Liver (tissue), 9 donors: ENCODE data around the gene TEK. TPM values are rescaled to one million over a fixed set of nuclear protein-coding genes. Genes with fewer than 3 reads are reported as not detected.

Experiments used
- DNase-seq: peaks from one replicate; pipeline ENCODE4 v3.0.0-alpha.2; 2017; ENCODE audit warnings: low spot score
- H3K27ac ChIP-seq, 2 donors: one replicate each; pipeline ENCODE4 v1.7.0; 2013; ENCODE audit warnings: inconsistent platforms in 2 of 2, low read length in 2 of 2, control low read depth in 1 of 2, low read depth in 1 of 2, mild to moderate bottlenecking in 1 of 2
- H3K27me3 ChIP-seq, 4 donors: one replicate each; pipeline versions ENCODE4 v1.6.1 to v1.7.0; 2013; ENCODE audit warnings: low read length in 3 of 4, inconsistent platforms in 1 of 4, mild to moderate bottlenecking in 1 of 4, moderate library complexity in 1 of 4; ENCODE audit not compliant: control insufficient read depth in 4 of 4, insufficient read depth in 4 of 4
- H3K36me3 ChIP-seq, 4 donors: one replicate each; pipeline versions ENCODE4 v1.6.1 to v1.7.0; 2013; ENCODE audit warnings: low read length in 3 of 4, mild to moderate bottlenecking in 3 of 4, low read depth in 1 of 4, moderate library complexity in 1 of 4; ENCODE audit not compliant: control insufficient read depth in 4 of 4, insufficient read depth in 3 of 4
- H3K4me1 ChIP-seq, 4 donors: one replicate each; pipeline versions ENCODE4 v1.6.1 to v1.7.0; 2013; ENCODE audit warnings: low read length in 3 of 4, mild to moderate bottlenecking in 3 of 4, moderate library complexity in 1 of 4; ENCODE audit not compliant: control insufficient read depth in 4 of 4, insufficient read depth in 4 of 4
- H3K4me3 ChIP-seq, 3 donors: one replicate each; pipeline versions ENCODE4 v1.6.1 to v1.7.0; 2013; ENCODE audit warnings: low read length in 3 of 3, control low read depth in 1 of 3, low read depth in 1 of 3, mild to moderate bottlenecking in 1 of 3
- H3K9ac ChIP-seq, 2 donors: one replicate each; pipeline ENCODE4 v1.7.0; 2013; ENCODE audit warnings: low read length in 2 of 2, mild to moderate bottlenecking in 2 of 2, moderate library complexity in 2 of 2, control low read depth in 1 of 2, low read depth in 1 of 2
- H3K9me3 ChIP-seq, 4 donors: one replicate each; pipeline versions ENCODE4 v1.6.1 to v1.7.0; 2013; ENCODE audit warnings: low read length in 3 of 4; ENCODE audit not compliant: control insufficient read depth in 4 of 4
- ATF3 ChIP-seq: IDR thresholded peaks from 2 replicates; pipeline ENCODE4 v1.6.1; 2016; ENCODE audit warnings: antibody characterized with exemption
- CTCF ChIP-seq: fragments of 150-350 bp; IDR thresholded peaks from 2 replicates; pipeline ENCODE4 v1.5.1; 2017; ENCODE audit warnings: improper control_type of control experiment, low read depth, low read length; ENCODE audit not compliant: missing input control
- EGR1 ChIP-seq, 2 donors: IDR thresholded peaks; 2 replicates each; pipeline ENCODE4 v1.6.1; 2016 to 2018; ENCODE audit warnings: antibody characterized with exemption in 2 of 2, low read depth in 2 of 2
- FOXA1 ChIP-seq: IDR thresholded peaks from 2 replicates; pipeline ENCODE4 v1.6.1; 2016; ENCODE audit warnings: antibody characterized with exemption
- FOXA2 ChIP-seq: IDR thresholded peaks from 2 replicates; pipeline ENCODE4 v1.6.1; 2016; ENCODE audit warnings: antibody characterized with exemption
- GABPA ChIP-seq, 2 donors: IDR thresholded peaks in 1 of 2; conservative IDR thresholded peaks in 1 of 2; 2 replicates each; pipeline ENCODE4 v1.6.1; 2016; ENCODE audit warnings: antibody characterized with exemption in 2 of 2, mild to moderate bottlenecking in 1 of 2, moderate library complexity in 1 of 2
- HNF4A ChIP-seq, 2 donors: conservative IDR thresholded peaks; 2 replicates each; pipeline ENCODE4 v1.6.1; 2016; ENCODE audit warnings: antibody characterized with exemption in 2 of 2, mild to moderate bottlenecking in 2 of 2
- HNF4G ChIP-seq: IDR thresholded peaks from 2 replicates; pipeline ENCODE4 v1.6.1; 2016; ENCODE audit warnings: antibody characterized with exemption
- NR2F2 ChIP-seq: IDR thresholded peaks from 2 replicates; pipeline ENCODE4 v1.6.1; 2016; ENCODE audit warnings: antibody characterized with exemption
- RAD21 ChIP-seq, 2 donors: IDR thresholded peaks; 2 replicates each; pipeline ENCODE4 v1.6.1; 2016; ENCODE audit warnings: antibody characterized with exemption in 2 of 2, mild to moderate bottlenecking in 2 of 2
- REST ChIP-seq: IDR thresholded peaks from 2 replicates; pipeline ENCODE4 v1.6.1; 2016; ENCODE audit warnings: antibody characterized with exemption, mild to moderate bottlenecking
- RXRA ChIP-seq, 2 donors: IDR thresholded peaks; 2 replicates each; pipeline ENCODE4 v1.6.1; 2017 to 2018; ENCODE audit warnings: antibody characterized with exemption in 2 of 2, mild to moderate bottlenecking in 1 of 2
- TAF1 ChIP-seq: conservative IDR thresholded peaks from 2 replicates; pipeline ENCODE4 v1.6.1; 2016; ENCODE audit warnings: antibody characterized with exemption, mild to moderate bottlenecking
- YY1 ChIP-seq: IDR thresholded peaks from 2 replicates; pipeline ENCODE4 v1.6.1; 2016; ENCODE audit warnings: antibody characterized with exemption, mild to moderate bottlenecking
- WGBS: extraction: QIAGEN DNeasy Blood & Tissue Kit; methylation state at CpG from one replicate; pipeline ENCODE4 v1.1.7; 2013; 5-methylcytosine and 5-hydroxymethylcytosine counted together
- polyA plus RNA-seq, 2 donors: library from polyadenylated mRNA; stranded (reverse) in 1 of 2; unstranded in 1 of 2; fragments of 200-250 nt in 1 of 2; fragments of >200 nt in 1 of 2; fragmentation: Nextera tagmentation in 1 of 2; extraction: Ambion mirVana in 1 of 2; gene quantifications; one replicate each; pipeline versions ENCODE4 v1.2.1 to v1.2.3, GENCODE V29; 2013 to 2015
- total RNA-seq, 2 donors: library from RNA; depleted of rRNA; stranded (reverse); fragments of >200 nt; gene quantifications; one replicate each; pipeline ENCODE4 v1.2.3, GENCODE V29; 2014
- TF ChIP-seq, protein P1 (sequence below): IDR thresholded peaks from 2 replicates; pipeline ENCODE4 v1.6.1; 2016; ENCODE audit warnings: antibody characterized with exemption
- donor health status: healthy.
- donor health status: healthy.
- donor health status: healthy.
- donor health status: healthy.
- donor health status: healthy.

Gene TEK
- total and polyA plus RNA-seq, 4 donors = 2.9 to 13.8 (median 8.4) TPM

- no peak overlapping the region for H3K27ac ChIP-seq
- 53% methylated on average over 2 of the region's 2 CpGs for WGBS
- DNase-seq = no peak
- no peaks in the 10 kb centered on the region for H3K9me3 ChIP-seq
- H3K9ac ChIP-seq = no peak overlapping the region
- no peak overlapping the region for H3K4me3 ChIP-seq
- no peaks in the 10 kb centered on the region for H3K27me3 ChIP-seq
- TF ChIP-seq GABPA (IDR thresholded peaks at IDR 0.05 in 1 of 2, conservative IDR thresholded peaks at IDR 0.05 in 1 of 2) (no peak), NR2F2 (no peak), EGR1 (IDR thresholded peaks at IDR 0.05; ENCODE audit: low read depth in 2 of 2) (no peak), RAD21 (IDR thresholded peaks at IDR 0.05) (no peak), ATF3 (no peak), HNF4G (no peak), REST (no peak), TAF1 (no peak)
- H3K4me1 ChIP-seq = no peaks in the 10 kb centered on the region
- H3K36me3 ChIP-seq = no peaks in the 10 kb centered on the region
These were observed 43.3 kb downstream of the TEK start for GRCh38 chr9:27152405-27152718.

- Histone ChIP-seq H3K4me3 (no peak overlapping the region), H3K27ac (no peak overlapping the region), H3K27me3 (no peaks in the 10 kb centered on the region), H3K9ac (no peak overlapping the region), H3K4me1 (no peaks in the 10 kb centered on the region), H3K36me3 (no peaks in the 10 kb centered on the region), H3K9me3 (no peaks in the 10 kb centered on the region)
- DNase-seq = no peak
- 69% methylated on average over 5 of the region's 5 CpGs for WGBS
- TF ChIP-seq TAF1 = no peak
- TF ChIP-seq FOXA2 = no peak
- no peak for TF ChIP-seq YY1
- no peak for TF ChIP-seq EGR1 (IDR thresholded peaks at IDR 0.05; ENCODE audit: low read depth in 2 of 2)
- TF ChIP-seq CTCF = no peak
- TF ChIP-seq FOXA1 = no peak
- TF ChIP-seq GABPA (IDR thresholded peaks at IDR 0.05 in 1 of 2, conservative IDR thresholded peaks at IDR 0.05 in 1 of 2) = no peak
These were observed 45.9 kb downstream of the TEK start for GRCh38 chr9:27154908-27155307.

- Histone ChIP-seq H3K4me1 (no peaks in the 10 kb centered on the region), H3K36me3 (no peaks in the 10 kb centered on the region), H3K4me3 (no peak overlapping the region), H3K9me3 (no peaks in the 10 kb centered on the region), H3K27ac (no peak overlapping the region), H3K27me3 (no peaks in the 10 kb centered on the region), H3K9ac (no peak overlapping the region)
- DNase-seq = no peak
- TF ChIP-seq FOXA1 (no peak), ATF3 (no peak), RXRA (IDR thresholded peaks at IDR 0.05) (no peak), EGR1 (IDR thresholded peaks at IDR 0.05; ENCODE audit: low read depth in 2 of 2) (no peak), RAD21 (IDR thresholded peaks at IDR 0.05) (no peak), HNF4A (conservative IDR thresholded peaks at IDR 0.05) (no peak)
- TF ChIP-seq, protein P1, sequence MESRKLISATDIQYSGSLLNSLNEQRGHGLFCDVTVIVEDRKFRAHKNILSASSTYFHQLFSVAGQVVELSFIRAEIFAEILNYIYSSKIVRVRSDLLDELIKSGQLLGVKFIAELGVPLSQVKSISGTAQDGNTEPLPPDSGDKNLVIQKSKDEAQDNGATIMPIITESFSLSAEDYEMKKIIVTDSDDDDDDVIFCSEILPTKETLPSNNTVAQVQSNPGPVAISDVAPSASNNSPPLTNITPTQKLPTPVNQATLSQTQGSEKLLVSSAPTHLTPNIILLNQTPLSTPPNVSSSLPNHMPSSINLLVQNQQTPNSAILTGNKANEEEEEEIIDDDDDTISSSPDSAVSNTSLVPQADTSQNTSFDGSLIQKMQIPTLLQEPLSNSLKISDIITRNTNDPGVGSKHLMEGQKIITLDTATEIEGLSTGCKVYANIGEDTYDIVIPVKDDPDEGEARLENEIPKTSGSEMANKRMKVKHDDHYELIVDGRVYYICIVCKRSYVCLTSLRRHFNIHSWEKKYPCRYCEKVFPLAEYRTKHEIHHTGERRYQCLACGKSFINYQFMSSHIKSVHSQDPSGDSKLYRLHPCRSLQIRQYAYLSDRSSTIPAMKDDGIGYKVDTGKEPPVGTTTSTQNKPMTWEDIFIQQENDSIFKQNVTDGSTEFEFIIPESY = no peak
These were observed 48.1 kb downstream of the TEK start for GRCh38 chr9:27157097-27157496.
